HG03175 (cell line): ENCODE measurements around the gene BBS7.

Experiments
- ATAC-seq: cut with Tn5 transposase; IDR thresholded peaks from one replicate; pipeline ENCODE4 v1.9.1; 2021; ENCODE audit warnings: mild to moderate bottlenecking, moderate library complexity; ENCODE audit not compliant: unreplicated experiment

BBS7 gene, protein sequence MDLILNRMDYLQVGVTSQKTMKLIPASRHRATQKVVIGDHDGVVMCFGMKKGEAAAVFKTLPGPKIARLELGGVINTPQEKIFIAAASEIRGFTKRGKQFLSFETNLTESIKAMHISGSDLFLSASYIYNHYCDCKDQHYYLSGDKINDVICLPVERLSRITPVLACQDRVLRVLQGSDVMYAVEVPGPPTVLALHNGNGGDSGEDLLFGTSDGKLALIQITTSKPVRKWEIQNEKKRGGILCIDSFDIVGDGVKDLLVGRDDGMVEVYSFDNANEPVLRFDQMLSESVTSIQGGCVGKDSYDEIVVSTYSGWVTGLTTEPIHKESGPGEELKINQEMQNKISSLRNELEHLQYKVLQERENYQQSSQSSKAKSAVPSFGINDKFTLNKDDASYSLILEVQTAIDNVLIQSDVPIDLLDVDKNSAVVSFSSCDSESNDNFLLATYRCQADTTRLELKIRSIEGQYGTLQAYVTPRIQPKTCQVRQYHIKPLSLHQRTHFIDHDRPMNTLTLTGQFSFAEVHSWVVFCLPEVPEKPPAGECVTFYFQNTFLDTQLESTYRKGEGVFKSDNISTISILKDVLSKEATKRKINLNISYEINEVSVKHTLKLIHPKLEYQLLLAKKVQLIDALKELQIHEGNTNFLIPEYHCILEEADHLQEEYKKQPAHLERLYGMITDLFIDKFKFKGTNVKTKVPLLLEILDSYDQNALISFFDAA

DNA sequence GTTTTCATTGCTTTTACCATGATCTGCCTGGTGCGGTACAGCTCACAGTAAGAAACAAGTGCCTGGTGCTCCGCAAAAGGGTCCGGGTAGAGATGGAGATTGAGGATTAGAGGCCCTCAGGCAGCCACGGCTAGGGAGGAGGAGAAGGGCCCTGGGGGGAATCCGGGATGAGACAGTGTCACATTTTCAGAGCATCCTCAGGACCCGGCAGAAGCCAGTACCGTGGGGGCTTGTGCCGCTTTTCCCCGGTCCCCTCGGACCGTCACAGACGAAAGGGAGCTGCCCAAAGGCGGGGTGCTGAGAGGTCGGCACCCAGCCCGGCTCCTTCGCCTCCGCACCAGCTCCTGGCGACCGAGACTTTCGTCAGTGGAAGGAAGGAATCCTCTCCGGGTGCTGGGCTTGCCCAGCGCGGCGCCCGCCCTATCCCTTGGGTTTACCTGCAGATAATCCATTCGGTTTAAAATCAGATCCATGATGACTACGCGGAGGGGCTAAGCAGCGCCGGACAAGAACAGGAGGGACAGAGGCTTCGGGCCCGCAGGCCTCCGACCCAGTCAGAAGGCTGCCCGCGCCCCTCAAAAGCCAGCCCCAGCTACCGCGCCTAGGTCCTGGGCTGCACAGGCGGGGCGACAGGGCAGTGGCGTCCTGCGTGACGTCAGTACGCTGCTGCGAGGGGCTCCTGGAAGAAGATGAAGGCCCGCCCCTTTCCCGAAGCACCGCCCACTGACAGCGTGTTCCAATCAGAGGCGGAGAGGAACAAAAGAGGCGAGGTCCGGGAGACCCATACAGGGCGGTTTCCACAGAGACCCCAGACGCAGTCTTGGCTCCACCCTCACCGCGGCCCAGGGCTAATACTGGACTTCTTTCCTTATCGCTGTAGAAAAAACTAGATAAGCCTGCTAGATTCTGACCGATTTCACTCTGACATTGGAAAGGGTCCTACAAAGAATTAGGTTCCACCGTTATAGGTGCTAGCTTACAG, at the start of gene BBS7:
Gene BBS7, minus strand, starts transcription at position 634 of the 982 bp plus-strand sequence. Its CDS starts 161 bp downstream, at position 473.
- peak; percentile 99 for ATAC-seq

DNA sequence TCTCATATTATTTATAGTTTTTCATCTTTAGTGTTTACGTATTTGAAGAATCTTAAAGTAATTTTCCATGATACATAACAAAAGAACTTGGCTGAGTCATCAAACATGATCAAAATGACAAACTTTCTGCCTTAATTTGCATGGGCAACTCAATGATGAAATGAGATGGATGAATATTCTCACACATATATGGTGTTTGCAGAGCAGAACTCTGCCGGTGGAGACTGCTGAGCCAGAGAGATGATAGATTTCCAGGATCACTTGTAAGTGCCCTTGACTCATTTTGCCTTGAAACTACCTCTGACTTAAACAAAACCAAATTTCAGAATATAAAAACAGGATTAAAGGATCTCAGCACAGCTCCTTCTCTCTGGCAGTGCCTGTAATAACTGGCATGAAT, 43.4 kb upstream of the BBS7 start:
- ATAC-seq = no peak

DNA sequence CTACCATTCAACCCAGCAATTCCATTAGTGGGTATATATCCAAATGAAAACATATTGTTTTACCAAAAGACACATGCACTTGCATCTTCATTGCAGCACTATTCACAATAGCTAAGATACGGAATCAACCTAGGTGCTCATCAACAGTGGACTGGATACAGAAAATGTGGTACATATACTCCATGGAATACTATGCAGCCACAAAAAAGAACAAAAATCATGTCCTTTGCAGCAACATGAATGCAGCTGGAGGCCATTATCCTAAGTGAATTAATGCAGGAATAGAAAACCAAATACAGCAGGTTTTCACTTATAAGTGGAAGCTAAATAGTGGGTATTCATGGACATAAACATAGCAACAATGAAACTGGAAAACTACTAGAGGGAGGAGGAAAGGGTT, 38.1 kb upstream of the BBS7 start:
- no peak for ATAC-seq

DNA sequence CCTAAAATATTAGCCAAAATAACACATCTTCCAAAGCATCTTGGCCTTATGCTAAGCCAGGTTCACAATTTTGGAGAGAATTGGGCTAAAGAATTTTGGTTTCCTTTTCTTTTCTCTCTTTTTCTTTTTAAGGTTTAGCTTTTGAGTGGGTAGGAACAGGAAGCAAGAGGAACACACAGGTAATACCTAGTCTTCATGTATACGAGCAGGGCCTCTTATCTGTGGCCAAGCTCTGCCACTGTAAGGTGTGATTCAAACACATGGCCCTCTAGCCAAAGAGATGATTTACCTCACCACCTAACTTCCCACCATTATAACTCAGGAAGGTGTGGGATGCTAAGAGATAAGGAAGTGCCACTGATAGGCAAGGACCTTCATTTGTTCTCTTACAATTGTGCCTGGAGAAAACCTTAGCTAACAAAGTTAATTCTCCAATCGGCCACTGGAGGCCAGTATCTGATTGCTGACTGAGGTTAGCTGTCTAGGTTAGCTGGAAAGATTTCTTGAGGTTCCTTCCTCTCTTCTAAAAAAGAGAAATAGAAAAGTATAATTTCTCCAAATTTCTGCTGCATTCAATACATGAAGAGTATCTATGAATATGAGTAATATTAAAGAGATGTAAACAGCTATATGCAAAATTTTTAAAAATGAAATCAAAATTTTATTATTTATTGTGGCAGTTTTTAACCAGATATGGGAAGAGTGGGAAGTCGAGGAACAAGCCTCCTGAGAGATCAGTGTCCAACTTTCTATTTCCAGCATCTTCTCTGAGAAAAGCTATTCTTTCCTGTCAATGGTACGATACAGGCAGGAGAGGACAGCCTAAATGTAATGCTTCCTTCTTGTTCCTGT, 30.1 kb upstream of the BBS7 start:
- ATAC-seq = peak; percentile 90

DNA sequence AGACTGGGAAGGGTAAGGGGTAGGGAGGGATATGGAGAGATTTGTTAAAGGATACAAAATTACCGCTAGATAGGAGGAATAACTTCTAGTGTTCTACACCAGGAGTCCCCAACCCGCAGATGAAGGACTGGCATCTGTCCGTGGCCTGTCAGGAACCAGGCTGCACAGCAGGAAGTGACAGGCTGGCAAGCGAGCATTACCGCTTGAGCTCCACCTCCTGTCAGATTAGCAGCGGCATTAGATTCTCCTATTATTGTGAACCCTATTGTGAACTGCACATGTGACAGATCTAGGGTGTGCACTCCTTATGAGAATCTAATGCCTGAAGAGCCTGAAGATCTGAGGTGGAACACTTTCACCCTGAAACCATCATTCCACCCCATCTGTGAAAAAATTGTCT, 27.9 kb upstream of the BBS7 start:
- no peak for ATAC-seq

DNA sequence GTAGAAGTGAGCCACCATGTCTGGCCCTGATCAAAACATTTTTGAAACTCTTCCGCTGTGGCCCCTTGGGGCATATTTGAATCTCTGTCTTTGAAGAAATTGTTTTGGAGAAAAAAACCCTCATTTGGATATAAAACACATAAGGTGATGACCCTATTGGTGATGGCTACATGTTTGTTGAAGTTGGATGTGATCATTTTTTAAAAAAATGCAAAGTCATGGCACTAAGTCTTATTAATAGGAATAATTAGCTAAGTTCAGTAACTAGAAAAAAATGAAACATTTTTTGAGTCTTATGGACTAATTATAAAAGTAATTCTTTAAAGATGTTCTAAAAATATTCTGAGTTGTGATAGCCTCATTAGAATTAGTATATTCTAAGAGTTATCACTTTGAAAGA, 17.9 kb upstream of the BBS7 start:
- ATAC-seq = no peak

DNA sequence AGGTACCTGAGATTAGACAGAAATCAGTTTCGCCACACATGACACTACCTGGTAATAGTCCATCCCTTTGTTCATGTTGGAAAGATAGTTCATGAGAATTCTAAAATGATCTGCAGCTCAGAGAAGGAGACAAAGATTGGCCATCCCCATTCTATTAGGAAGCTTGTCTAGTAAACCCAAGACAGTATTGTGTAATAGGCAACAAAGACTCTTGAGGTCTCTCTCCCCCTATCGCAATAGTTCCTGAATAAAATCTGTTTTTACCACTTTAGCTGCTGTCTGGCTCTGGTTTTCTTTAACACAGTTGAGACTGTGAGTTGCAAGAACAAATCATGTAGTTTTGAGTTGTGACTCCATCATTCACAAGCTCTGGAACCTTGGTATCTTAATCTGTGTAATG, 14.8 kb upstream of the BBS7 start:
- no peak for ATAC-seq

DNA sequence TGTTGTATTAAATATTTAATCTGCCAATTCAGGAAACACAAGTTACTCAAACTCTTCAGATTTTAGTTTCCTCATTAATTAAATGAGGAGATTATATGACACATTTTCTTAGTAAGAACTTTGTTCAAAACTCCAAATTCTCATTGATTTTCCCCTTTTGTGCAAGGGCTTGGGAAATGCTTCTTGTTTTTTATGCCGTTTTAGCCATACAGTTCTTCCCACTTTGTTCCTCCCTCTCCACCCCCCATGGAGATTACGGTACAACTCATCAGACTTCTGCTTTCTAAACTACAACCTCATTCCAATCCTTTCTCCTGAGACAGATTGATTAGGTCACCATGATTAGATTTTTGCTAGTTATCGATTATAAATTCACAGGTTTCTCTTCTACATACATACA, 10.9 kb upstream of the BBS7 start:
- no peak for ATAC-seq

DNA sequence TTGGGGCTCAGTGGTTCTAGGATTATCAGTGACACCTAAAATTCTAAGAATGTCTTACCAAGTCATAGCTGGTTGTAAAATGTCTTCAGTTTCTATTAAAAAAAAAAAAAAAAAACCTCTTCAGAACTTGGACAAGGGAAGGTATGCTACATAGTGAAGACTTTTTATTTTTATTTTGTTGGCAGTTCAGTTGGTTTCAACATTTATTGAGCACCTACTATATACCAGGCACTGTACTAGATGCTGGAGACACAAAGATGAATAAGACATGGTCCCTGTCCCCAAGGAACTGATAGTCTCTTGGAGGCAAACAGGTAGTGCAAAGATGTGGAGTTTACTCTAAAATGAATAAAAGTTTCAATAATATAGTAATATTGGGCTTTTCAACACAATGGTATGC, 8.9 kb upstream of the BBS7 start:
- ATAC-seq = no peak

DNA sequence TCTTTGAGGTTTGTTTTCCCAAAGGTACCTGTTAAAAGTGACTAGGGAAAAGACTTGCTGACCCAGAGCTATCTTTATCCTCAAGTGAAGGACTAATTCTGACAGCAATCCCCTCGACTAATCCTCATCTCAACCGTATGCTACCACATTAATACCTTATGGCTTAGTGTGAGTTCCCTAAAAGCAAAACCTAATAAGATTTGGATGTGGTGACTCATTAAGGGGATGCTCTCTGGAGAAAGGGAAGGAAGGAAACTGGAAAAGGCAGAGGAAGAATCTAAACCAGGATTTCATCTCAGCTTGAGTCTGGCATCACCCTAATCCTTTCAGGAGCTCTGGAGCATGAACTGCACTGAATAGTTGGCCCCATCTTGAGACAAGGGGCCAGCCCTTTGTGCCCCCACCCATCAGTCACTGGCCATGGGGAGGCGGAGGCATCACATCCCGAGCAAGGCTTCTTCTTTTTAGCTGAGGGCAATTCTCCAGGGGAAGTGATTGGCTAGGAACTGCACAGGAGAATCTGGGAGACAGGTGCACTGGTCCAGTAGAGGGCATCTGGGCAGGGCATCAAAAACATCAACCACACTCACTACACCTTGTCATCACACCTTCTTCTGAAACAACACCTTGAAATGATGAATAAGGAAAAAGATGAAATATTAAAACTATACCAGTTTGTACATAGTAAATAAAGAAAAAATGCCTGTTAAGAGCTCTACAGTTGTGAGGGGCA, 6.9 kb upstream of the BBS7 start:
- no peak for ATAC-seq

DNA sequence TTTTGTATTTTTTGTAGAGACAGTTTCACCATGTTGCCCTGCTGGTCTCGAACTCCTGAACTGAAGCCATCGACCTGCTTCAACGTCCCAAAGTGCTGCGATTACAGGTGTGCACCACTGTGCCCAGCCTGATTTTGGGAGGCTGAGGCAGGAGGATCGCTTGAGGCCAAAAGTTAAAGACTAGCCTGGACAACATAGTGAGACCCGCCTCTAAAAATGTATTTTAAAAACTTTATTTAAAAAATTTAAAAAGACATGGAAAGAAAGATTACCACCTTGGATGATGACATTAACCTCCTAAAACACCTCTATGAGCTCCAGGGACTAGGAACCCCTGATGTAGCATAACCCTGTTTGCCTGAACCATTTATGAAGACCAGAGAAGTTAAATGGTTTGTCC, 5.8 kb upstream of the BBS7 start:
- ATAC-seq = no peak

DNA sequence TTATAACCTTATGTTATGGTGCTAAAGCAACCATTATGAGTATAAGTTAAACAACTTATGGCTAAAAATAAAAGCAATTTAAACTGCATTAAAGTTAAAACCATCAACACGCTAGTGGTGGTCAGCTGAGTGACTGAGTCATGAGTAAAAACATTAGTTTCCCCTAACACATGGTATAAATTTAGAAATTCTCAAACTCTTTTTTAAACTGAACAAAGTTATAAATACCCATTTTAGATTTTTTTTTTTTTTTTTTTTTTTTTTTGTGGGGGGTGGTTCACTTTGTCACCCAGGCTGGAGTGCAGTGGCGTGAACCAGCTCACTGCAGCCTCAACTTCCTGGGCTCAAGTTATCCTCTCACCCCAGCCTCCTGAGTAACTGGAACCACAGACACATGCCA, 5.4 kb upstream of the BBS7 start:
- no peak for ATAC-seq

DNA sequence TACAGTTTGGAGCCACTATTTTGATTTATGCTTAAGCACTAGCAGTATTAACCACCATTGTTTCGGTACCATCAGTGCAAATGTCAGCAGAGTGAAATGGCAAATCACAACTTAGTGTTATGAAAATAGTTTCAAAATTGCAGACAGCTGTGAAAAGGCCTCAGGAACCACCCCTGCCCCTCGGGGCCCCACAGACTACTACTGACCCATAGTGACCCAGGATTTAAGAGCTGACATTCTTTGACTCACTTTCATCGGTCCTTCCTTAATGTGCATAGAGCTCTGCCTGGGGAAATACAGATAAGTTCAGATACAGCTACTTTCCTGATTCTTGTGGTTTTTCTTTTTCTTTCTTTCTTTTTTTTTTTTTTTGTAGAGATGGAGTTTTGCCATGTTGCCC, 3.3 kb upstream of the BBS7 start:
- ATAC-seq = no peak

DNA sequence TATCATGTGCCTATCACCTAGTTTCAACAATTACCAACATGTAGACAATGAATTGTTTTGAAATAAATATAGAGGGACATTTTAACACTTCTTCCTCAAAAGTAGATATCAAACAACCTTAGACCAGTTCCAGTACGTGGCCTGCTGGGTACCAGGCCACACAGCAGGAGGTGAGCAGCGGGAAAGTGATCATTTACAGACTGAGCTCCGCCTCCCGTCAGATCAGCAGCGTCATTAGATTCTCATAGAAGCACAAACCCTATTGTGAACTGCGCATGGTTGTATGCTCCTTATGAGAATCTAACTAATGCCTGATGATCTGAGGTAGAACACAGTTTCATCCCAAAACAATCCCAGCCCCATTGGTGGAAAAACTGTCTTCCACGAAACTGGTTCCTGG, 6.5 kb downstream of the BBS7 start:
- no peak for ATAC-seq

DNA sequence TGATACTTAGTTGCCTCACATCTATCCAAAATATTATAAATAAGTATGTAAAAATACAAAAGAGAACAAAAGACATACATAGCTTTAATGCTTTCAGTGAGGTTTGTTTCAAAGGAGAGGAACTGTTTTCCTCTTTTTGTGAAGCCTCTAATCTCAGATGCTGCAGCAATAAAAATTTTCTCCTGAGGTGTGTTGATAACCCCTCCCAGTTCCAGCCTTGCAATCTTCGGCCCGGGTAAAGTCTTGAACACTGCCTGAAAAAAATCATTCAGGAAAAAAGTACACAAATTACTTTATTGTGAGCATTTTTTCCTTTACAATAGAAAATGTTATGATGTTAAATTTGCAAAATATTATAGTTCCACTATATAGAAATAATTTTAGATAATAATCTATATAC, 8.8 kb downstream of the BBS7 start:
- ATAC-seq = no peak

DNA sequence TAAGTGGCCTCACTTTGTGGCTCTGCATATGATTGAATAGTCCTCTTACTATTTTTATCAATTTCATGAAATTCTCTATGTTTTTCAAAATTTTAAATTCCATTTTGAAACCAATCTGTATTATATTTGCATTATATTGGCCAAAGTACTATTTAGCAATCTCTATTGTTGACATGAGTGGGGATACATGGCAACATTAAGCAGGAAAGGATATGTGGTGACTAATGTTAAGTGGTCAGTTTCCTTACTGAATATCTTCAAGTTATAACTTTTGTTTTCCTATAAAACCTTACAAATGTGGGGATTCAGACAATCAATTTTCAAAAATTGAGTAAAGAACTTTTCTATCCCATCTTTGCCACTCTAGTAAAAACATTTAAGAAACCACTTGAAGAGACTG, 10.2 kb downstream of the BBS7 start:
- no peak for ATAC-seq

DNA sequence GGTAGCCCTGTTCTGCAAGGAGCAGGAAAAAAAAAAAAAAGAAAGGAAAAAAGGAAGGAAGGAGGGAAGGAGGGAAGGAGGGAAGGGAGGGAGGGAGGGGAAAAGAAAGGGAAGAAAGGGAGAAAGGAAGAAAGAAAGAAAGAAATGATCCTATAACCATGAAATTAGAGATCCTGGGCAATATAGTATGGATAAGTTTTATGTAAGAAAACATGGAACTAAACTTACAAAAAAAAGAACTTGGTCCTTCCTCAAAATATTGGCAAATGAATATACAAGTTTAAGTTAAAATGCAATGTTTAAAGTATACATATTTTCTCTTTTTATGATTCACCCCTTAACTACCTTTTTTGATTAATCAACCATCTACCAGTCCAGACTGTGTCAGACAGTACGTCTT, 18.9 kb downstream of the BBS7 start:
- ATAC-seq = no peak

DNA sequence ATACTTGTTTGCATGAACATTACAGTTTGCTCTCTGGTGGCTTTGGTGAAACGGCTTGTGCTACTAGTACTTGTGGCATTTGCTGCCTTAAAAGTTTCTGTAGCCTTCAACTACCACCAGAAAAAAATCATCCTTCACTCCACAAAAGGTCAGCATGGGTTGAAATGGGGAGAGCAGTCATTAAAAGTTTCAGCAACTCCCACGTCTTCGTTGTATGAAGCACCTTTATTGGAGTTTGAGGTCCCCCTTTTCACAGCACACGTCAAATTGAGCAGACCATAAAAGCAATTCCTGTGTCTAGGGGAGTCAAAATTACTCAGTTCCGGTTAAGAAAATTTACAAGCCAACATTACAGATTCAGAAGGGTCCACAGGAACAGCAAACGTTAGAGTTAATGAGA, 23.6 kb downstream of the BBS7 start:
- no peak for ATAC-seq

DNA sequence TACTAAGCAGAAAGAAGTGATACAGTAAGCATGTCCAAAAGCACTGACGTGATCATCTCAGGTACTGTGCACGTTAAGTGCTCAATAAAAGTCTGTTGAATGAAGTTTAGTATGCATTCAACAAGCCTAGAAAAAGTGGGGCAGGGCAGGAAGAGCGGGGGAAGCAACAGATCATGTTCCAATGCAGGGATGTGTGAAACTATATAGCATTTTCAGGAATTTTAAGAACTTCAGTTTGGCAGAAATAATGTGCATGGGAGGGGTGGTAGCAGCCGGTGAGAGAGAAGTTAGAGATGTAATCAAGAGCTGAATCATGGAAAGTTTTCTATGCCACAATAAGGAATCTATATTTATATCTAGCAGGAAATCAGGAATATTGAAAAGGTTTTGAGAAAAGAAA, 27.4 kb downstream of the BBS7 start:
- no peak for ATAC-seq

DNA sequence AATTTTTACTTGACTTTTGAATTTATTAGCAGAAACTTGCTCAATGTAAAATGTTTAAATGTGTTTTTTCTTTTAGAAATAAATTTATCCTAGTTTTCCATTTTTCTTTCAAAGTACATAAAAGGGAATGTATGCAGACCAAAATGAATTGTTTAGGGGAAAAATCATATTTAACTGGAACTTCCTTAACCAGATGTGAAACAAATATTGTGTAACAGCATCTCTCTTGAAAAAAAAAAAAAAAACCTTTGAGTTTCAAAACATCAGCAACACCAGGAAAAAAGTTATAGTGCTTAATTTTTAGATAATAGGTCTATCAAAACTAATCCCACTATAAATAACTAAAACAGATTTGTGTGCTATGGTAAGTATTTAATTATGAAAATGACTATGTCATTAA, 32.1 kb downstream of the BBS7 start:
- no peak for ATAC-seq
